ENCODE data around the gene TSR3.

The TSR3 gene

GRCh38 chr16:1366060-1366711 lies 14.5 kb upstream of the TSR3 start:
- no peak overlapping the region for H3K9ac ChIP-seq (ENCODE audit: low read depth, low read length)
- ATAC-seq (ENCODE audit: insufficient read depth, low read depth) (no peak), DNase-seq (no peak)
- peaks cover 13% of the 10 kb centered on the region for H3K79me2 ChIP-seq (ENCODE audit: insufficient read depth, low read length)
- H3K27ac ChIP-seq (ENCODE audit: low read length) = no peak overlapping the region
- H3K4me2 ChIP-seq (ENCODE audit: insufficient read depth, low read length) = no peak overlapping the region
- H3K4me3 ChIP-seq (ENCODE audit: low read depth in 1 of 2, low read length in 2 of 2) = no peak overlapping the region
- no peak overlapping the region for H2AFZ ChIP-seq (ENCODE audit: low read depth, low read length)
- H3K36me3 ChIP-seq (ENCODE audit: insufficient read depth, low read length) = peaks cover 66% of the 10 kb centered on the region
- H3K4me1 ChIP-seq (ENCODE audit: insufficient read depth, low read length) = no peaks in the 10 kb centered on the region
- peaks cover 30% of the 10 kb centered on the region for H4K20me1 ChIP-seq (ENCODE audit: insufficient read depth, low read length)
- no peak for TF ChIP-seq EZH2 (IDR thresholded peaks at IDR 0.05; ENCODE audit: borderline replicate concordance, low read depth, low read length, severe bottlenecking)
- no peak for TF ChIP-seq CTCF (IDR thresholded peaks at IDR 0.05; ENCODE audit: borderline replicate concordance, extremely low read depth, low read length, poor library complexity, severe bottlenecking)
- H3K9me3 ChIP-seq (ENCODE audit: insufficient read depth, low read length, severe bottlenecking) = no peaks in the 10 kb centered on the region
- no peaks in the 10 kb centered on the region for H3K27me3 ChIP-seq (ENCODE audit: insufficient read depth, low read length, poor library complexity)

- Histone ChIP-seq H3K4me2 (ENCODE audit: insufficient read depth, low read length) (no peak overlapping the region), H3K27ac (ENCODE audit: low read length) (no peak overlapping the region), H4K20me1 (ENCODE audit: insufficient read depth, low read length) (peaks cover 26% of the 10 kb centered on the region), H3K9me3 (ENCODE audit: insufficient read depth, low read length, severe bottlenecking) (no peaks in the 10 kb centered on the region), H3K4me3 (ENCODE audit: low read depth in 1 of 2, low read length in 2 of 2) (no peak overlapping the region), H3K4me1 (ENCODE audit: insufficient read depth, low read length) (no peaks in the 10 kb centered on the region), H3K27me3 (ENCODE audit: insufficient read depth, low read length, poor library complexity) (no peaks in the 10 kb centered on the region), H3K36me3 (ENCODE audit: insufficient read depth, low read length) (peaks cover 71% of the 10 kb centered on the region), H3K79me2 (ENCODE audit: insufficient read depth, low read length) (peaks cover 26% of the 10 kb centered on the region), H2AFZ (ENCODE audit: low read depth, low read length) (no peak overlapping the region), H3K9ac (ENCODE audit: low read depth, low read length) (no peak overlapping the region)
- DNase-seq (no peak), ATAC-seq (ENCODE audit: insufficient read depth, low read depth) (no peak)
- TF ChIP-seq EZH2 (IDR thresholded peaks at IDR 0.05; ENCODE audit: borderline replicate concordance, low read depth, low read length, severe bottlenecking) (no peak), CTCF (IDR thresholded peaks at IDR 0.05; ENCODE audit: borderline replicate concordance, extremely low read depth, low read length, poor library complexity, severe bottlenecking) (no peak)
Observed at GRCh38 chr16:1364510-1364909, 12.8 kb upstream of the TSR3 start.

GRCh38 chr16:1363501-1364041 lies 11.9 kb upstream of the TSR3 start:
- H3K9ac ChIP-seq (ENCODE audit: low read depth, low read length) = no peak overlapping the region
- TF ChIP-seq CTCF (IDR thresholded peaks at IDR 0.05; ENCODE audit: borderline replicate concordance, extremely low read depth, low read length, poor library complexity, severe bottlenecking) (peak; percentile 87), EZH2 (IDR thresholded peaks at IDR 0.05; ENCODE audit: borderline replicate concordance, low read depth, low read length, severe bottlenecking) (no peak)
- H2AFZ ChIP-seq (ENCODE audit: low read depth, low read length) = no peak overlapping the region
- H3K4me3 ChIP-seq (ENCODE audit: low read depth in 1 of 2, low read length in 2 of 2) = no peak overlapping the region
- H3K4me2 ChIP-seq (ENCODE audit: insufficient read depth, low read length) = no peak overlapping the region
- no peaks in the 10 kb centered on the region for H3K9me3 ChIP-seq (ENCODE audit: insufficient read depth, low read length, severe bottlenecking)
- DNase-seq (peak; percentile 61), ATAC-seq (ENCODE audit: insufficient read depth, low read depth) (peak; percentile 89)
- no peak overlapping the region for H3K27ac ChIP-seq (ENCODE audit: low read length)
- peaks cover 28% of the 10 kb centered on the region for H4K20me1 ChIP-seq (ENCODE audit: insufficient read depth, low read length)
- H3K79me2 ChIP-seq (ENCODE audit: insufficient read depth, low read length) = peaks cover 33% of the 10 kb centered on the region
- no peaks in the 10 kb centered on the region for H3K27me3 ChIP-seq (ENCODE audit: insufficient read depth, low read length, poor library complexity)
- H3K4me1 ChIP-seq (ENCODE audit: insufficient read depth, low read length) = no peaks in the 10 kb centered on the region
- H3K36me3 ChIP-seq (ENCODE audit: insufficient read depth, low read length) = peaks cover 76% of the 10 kb centered on the region

All from DND-41 (cell line).